ENCODE data around the gene TOX2.

DNA sequence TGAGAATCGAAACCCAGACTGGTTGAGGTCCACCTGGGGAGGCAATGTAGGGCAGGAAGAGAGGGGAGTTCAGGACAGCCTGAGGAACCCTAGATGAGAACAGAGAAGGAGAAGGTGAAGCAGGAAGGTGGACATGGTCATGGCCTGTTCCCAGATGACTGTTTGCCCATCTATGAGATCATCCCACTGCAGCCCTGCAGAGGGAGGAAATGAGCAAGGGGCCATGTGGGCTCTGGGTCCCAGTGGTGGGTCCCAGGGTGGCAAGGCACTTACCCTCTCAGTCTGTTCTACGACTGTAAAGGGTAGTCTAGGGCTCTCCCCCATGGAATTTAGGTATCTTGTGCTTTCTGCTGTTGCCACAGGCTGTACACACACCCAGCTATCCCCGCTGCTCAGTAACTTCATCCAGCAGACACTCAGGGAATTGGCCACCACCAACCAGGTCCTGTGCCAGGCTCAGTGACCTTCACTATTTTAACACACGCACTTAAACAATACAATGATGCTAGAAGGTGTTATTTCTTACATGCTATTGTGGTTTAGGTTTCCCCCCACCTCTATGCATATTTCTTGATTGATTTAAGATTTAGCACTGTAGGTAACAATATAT, 89.8 kb downstream of the TOX2 start:
- TF ChIP-seq, protein P1, sequence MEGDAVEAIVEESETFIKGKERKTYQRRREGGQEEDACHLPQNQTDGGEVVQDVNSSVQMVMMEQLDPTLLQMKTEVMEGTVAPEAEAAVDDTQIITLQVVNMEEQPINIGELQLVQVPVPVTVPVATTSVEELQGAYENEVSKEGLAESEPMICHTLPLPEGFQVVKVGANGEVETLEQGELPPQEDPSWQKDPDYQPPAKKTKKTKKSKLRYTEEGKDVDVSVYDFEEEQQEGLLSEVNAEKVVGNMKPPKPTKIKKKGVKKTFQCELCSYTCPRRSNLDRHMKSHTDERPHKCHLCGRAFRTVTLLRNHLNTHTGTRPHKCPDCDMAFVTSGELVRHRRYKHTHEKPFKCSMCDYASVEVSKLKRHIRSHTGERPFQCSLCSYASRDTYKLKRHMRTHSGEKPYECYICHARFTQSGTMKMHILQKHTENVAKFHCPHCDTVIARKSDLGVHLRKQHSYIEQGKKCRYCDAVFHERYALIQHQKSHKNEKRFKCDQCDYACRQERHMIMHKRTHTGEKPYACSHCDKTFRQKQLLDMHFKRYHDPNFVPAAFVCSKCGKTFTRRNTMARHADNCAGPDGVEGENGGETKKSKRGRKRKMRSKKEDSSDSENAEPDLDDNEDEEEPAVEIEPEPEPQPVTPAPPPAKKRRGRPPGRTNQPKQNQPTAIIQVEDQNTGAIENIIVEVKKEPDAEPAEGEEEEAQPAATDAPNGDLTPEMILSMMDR (IDR thresholded peaks at IDR 0.05 in 4 of 5, conservative IDR thresholded peaks at IDR 0.05 in 1 of 5): no peak
- no peak for TF ChIP-seq POLR2A (IDR thresholded peaks at IDR 0.05)

Measured in gastrocnemius medialis (tissue), 4 donors.